Natural killer cell (primary cell): ENCODE results near the gene LZTS2. TPM values are rescaled to one million over a fixed set of nuclear protein-coding genes. Genes with fewer than 3 reads are reported as not detected.
A peak's percentile ranks its signal among the peaks of the same experiment; 100 is the strongest.

ENCODE experiments used
- ATAC-seq, 3 donors: fragments of 150-1000 bp in 2 of 3; fragments of 200-7000 bp in 1 of 3; cut with Tn5 transposase; 1 replicate in 1 of 3; 2 replicates in 2 of 3; pipeline ENCODE4 v1.10.0; 2021; ENCODE audit warnings: mild to moderate bottlenecking in 2 of 3, moderate library complexity in 2 of 3
- DNase-seq, 2 donors: peaks; one replicate each; pipeline versions ENCODE4 v3.0.0 to v3.0.0-alpha.2; 2013 to 2021; ENCODE audit warnings: mixed read lengths in 1 of 2
- H3K27ac ChIP-seq: one replicate; pipeline ENCODE4 v1.5.1; 2013; ENCODE audit warnings: mild to moderate bottlenecking, low read length
- H3K27me3 ChIP-seq: one replicate; pipeline ENCODE4 v1.6.1; 2013; ENCODE audit warnings: low read length; ENCODE audit not compliant: control insufficient read depth, insufficient read depth
- H3K36me3 ChIP-seq: one replicate; pipeline ENCODE4 v1.6.1; 2013; ENCODE audit warnings: low read length; ENCODE audit not compliant: control insufficient read depth, insufficient read depth
- H3K4me1 ChIP-seq: one replicate; pipeline ENCODE4 v1.6.1; 2013; ENCODE audit warnings: low read length; ENCODE audit not compliant: control insufficient read depth, insufficient read depth
- H3K4me3 ChIP-seq: one replicate; pipeline ENCODE4 v1.5.1; 2013; ENCODE audit warnings: low read length
- H3K9me3 ChIP-seq: one replicate; pipeline ENCODE4 v1.6.1; 2013; ENCODE audit warnings: low read length; ENCODE audit not compliant: control insufficient read depth, insufficient read depth
- H3K27ac Mint-ChIP-seq, 2 donors: one replicate each; pipeline ENCODE4 v1.8.0; 2022; ENCODE audit warnings: mild to moderate bottlenecking in 2 of 2, mixed read lengths in 2 of 2, moderate library complexity in 1 of 2
- H3K27me3 Mint-ChIP-seq, 2 donors: one replicate each; pipeline ENCODE4 v1.8.0; 2022; ENCODE audit warnings: low read depth in 2 of 2, mixed read lengths in 2 of 2
- H3K36me3 Mint-ChIP-seq: one replicate; pipeline ENCODE4 v1.8.0; 2022; ENCODE audit warnings: mixed read lengths
- H3K4me1 Mint-ChIP-seq, 2 donors: one replicate each; pipeline ENCODE4 v1.8.0; 2022; ENCODE audit warnings: mixed read lengths in 2 of 2
- H3K4me3 Mint-ChIP-seq: one replicate; pipeline ENCODE4 v1.8.0; 2022; ENCODE audit warnings: mild to moderate bottlenecking, moderate library complexity, mixed read lengths
- H3K9me3 Mint-ChIP-seq, 2 donors: one replicate each; pipeline ENCODE4 v1.8.0; 2022; ENCODE audit warnings: mixed read lengths in 2 of 2
- WGBS: methylation state at CpG from one replicate; pipeline ENCODE4 v1.1.7; 2013; ENCODE audit warnings: missing lambda C conversion rate; ENCODE audit not compliant: insufficient coverage; 5-methylcytosine and 5-hydroxymethylcytosine counted together
- intact Hi-C: fragments of 100-400 bp; cut with micrococcal nuclease; formaldehyde crosslinking; loops from one replicate; pipeline ENCODE4 v1.14.2; 2022
- total RNA-seq, 4 donors: library from RNA; stranded (reverse); fragments of 120-200 nt in 1 of 4; gene quantifications; one replicate each; pipeline versions ENCODE4 v1.2.3 to v1.2.4, GENCODE V29; 2013 to 2022
- TF ChIP-seq, protein P1 (sequence below): fragments of 200-600 bp; IDR thresholded peaks from one replicate; pipeline ENCODE4 v1.8.0; 2022; ENCODE audit warnings: antibody characterized with exemption

The LZTS2 gene
- total RNA-seq, 3 donors from 2014 or later (not counting 1 experiment from before 2014, with no cell fraction given), result 8.0 to 16.1 (median 11.7) TPM

DNA sequence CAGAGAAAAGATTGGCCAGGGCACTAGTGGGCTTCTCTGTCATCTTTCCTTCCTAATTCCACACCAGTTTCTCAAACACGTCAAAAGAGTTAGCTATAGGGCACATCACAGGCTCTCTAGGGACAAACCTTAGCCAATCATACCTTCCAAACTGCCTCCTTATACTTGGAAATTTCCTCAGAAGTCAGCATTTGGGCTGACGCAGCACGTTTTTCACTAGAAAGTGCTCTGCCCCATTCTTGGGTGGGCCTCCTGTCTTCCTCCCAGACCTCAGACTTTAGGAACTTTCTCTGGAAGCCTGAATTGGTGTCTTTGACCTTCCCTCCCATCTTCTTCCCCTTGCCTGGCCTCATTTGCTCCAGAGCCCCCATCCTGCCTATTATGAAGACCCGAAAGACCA, 42.5 kb downstream of the LZTS2 start:
- intact Hi-C loops, result loop anchor here (2.0 kb wide), 2 partner anchors 19 to 101 kb away; partner anchors contain the start of gene KAZALD1
- 91% methylated on average over 3 of the region's 4 CpGs for WGBS
- DNase-seq (no peak), ATAC-seq (no peak)
- Mint-ChIP-seq H3K9me3 (no peaks in the 10 kb centered on the region), H3K27ac (peak overlapping the region; percentile 89 to 97), H3K4me3 (peak overlapping the region; percentile 95), H3K36me3 (peaks cover 14% of the 10 kb centered on the region), H3K27me3 (peaks cover 10 to 13% of the 10 kb centered on the region in 2 donors), H3K4me1 (peaks cover 25 to 29% of the 10 kb centered on the region in 2 donors)
- peak overlapping the region; percentile 64 for H3K27ac ChIP-seq
- peaks cover 6% of the 10 kb centered on the region for H3K27me3 ChIP-seq
- no peak overlapping the region for H3K4me3 ChIP-seq
- no peaks in the 10 kb centered on the region for H3K9me3 ChIP-seq
- TF ChIP-seq, protein P1, sequence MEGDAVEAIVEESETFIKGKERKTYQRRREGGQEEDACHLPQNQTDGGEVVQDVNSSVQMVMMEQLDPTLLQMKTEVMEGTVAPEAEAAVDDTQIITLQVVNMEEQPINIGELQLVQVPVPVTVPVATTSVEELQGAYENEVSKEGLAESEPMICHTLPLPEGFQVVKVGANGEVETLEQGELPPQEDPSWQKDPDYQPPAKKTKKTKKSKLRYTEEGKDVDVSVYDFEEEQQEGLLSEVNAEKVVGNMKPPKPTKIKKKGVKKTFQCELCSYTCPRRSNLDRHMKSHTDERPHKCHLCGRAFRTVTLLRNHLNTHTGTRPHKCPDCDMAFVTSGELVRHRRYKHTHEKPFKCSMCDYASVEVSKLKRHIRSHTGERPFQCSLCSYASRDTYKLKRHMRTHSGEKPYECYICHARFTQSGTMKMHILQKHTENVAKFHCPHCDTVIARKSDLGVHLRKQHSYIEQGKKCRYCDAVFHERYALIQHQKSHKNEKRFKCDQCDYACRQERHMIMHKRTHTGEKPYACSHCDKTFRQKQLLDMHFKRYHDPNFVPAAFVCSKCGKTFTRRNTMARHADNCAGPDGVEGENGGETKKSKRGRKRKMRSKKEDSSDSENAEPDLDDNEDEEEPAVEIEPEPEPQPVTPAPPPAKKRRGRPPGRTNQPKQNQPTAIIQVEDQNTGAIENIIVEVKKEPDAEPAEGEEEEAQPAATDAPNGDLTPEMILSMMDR, result no peak
- H3K4me1 ChIP-seq, result peaks cover 18% of the 10 kb centered on the region
- peaks cover 21% of the 10 kb centered on the region for H3K36me3 ChIP-seq

DNA sequence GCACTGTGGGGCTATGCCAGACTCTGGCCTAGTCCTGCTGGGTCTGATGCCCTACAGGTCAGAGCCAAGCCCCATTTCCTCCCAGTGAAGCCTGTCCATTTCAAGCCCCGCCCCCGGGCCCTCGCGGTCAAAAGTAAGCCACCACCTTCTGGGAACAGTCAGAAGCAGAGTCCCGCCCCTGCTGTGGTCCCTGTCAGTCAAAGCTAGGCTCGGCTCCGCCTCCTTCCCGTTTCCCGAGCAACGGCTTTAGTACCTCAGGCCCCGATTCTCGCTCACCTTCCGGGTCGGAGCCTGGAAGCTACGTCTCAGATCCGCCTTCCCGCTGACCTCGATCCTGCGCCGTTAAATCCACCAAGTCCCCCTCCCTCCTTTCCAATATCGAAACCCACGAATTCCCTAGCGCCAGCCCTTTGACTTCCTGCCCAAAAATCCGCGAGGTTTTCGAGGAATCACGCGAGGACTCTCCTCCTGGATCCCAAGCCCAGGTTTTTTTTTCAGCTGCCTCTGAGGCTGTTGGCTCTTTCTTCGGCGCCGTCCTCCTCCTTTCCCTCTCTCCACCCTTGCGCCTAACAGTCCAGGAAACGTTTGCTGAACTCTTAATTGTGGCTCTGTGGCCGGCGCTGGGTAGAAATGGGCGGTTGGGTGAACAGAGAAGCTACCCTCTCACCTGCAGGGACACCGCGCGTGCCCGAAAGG, 43.2 kb downstream of the LZTS2 start:
- Mint-ChIP-seq H3K4me1 (peaks cover 25 to 29% of the 10 kb centered on the region in 2 donors), H3K4me3 (peak overlapping the region; percentile 95), H3K27me3 (peaks cover 15 to 17% of the 10 kb centered on the region in 2 donors), H3K36me3 (peaks cover 9% of the 10 kb centered on the region), H3K9me3 (no peaks in the 10 kb centered on the region), H3K27ac (peak overlapping the region; percentile 89 to 97)
- Histone ChIP-seq H3K27ac (peak overlapping the region; percentile 64), H3K4me1 (peaks cover 18% of the 10 kb centered on the region), H3K9me3 (no peaks in the 10 kb centered on the region), H3K36me3 (peaks cover 14% of the 10 kb centered on the region), H3K27me3 (peaks cover 12% of the 10 kb centered on the region), H3K4me3 (peak overlapping the region; percentile 73)
- ATAC-seq, result peak; percentile 84
- intact Hi-C loops, result loop anchor here (2.0 kb wide), 2 partner anchors 18 to 100 kb away; partner anchors contain the start of gene KAZALD1
- DNase-seq, result peak; percentile 76 to 88
- WGBS, result 5% methylated on average over 40 of the region's 40 CpGs
- TF ChIP-seq, protein P1, result no peak

DNA sequence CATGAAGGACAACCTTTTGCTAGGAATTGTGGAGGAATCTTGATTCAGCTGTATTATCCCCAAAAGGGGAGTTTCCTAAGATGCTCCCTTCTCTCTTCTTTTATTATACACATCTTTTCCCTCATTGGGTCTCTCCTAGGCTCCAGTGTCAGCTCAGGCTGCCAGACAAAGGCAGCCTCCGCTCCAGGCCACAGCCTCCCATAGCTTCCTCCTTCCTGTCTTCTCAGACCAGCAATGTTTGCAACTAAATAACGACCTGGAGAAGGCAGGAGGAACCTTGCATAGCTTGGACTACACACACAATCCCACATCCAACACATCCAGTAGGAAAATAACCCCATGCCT, 43.7 kb downstream of the LZTS2 start:
- TF ChIP-seq, protein P1, result no peak
- no peak for DNase-seq
- ATAC-seq, result no peak
- no peaks in the 10 kb centered on the region for H3K9me3 Mint-ChIP-seq
- peak overlapping the region; percentile 73 for H3K4me3 ChIP-seq
- H3K9me3 ChIP-seq, result no peaks in the 10 kb centered on the region
- H3K4me1 ChIP-seq, result peaks cover 18% of the 10 kb centered on the region
- H3K36me3 Mint-ChIP-seq, result peaks cover 4% of the 10 kb centered on the region
- peaks cover 25 to 30% of the 10 kb centered on the region in 2 donors for H3K4me1 Mint-ChIP-seq
- H3K4me3 Mint-ChIP-seq, result peak overlapping the region; percentile 95
- peak overlapping the region; percentile 64 for H3K27ac ChIP-seq
- H3K27ac Mint-ChIP-seq, result peak overlapping the region; percentile 89 to 97
- 9% methylated on average over 2 of the region's 2 CpGs for WGBS
- H3K36me3 ChIP-seq, result peaks cover 10% of the 10 kb centered on the region
- intact Hi-C loops, result loop anchor here (2.0 kb wide), 2 partner anchors 17 to 99 kb away; partner anchors contain the start of gene KAZALD1
- H3K27me3 ChIP-seq, result peaks cover 16% of the 10 kb centered on the region
- H3K27me3 Mint-ChIP-seq, result peaks cover 19 to 22% of the 10 kb centered on the region in 2 donors
